Ishikawa (cell line): ENCODE measurements around the gene DIP2C.

Source experiments
- CEBPB ChIP-seq: IDR thresholded peaks from 2 replicates; pipeline ENCODE4 v1.6.1; 2012
- CREB1 ChIP-seq: IDR thresholded peaks from 2 replicates; pipeline ENCODE4 v1.6.1; 2012; ENCODE audit warnings: low read depth
- EGR1 ChIP-seq: IDR thresholded peaks from 2 replicates; pipeline ENCODE4 v1.6.1; 2012
- EP300 ChIP-seq: IDR thresholded peaks from 2 replicates; pipeline ENCODE4 v1.6.1; 2012; ENCODE audit warnings: borderline replicate concordance
- FOXM1 ChIP-seq: IDR thresholded peaks from 2 replicates; pipeline ENCODE4 v1.6.1; 2012; ENCODE audit warnings: low read depth, borderline replicate concordance
- MAX ChIP-seq: IDR thresholded peaks from 2 replicates; pipeline ENCODE4 v1.6.1; 2012
- NFIC ChIP-seq: IDR thresholded peaks from 2 replicates; pipeline ENCODE4 v1.6.1; 2012
- RAD21 ChIP-seq: IDR thresholded peaks from 2 replicates; pipeline ENCODE4 v1.6.1; 2012; ENCODE audit warnings: low read depth
- REST ChIP-seq: IDR thresholded peaks from 2 replicates; pipeline ENCODE4 v1.6.1; 2012; ENCODE audit warnings: low read depth, mild to moderate bottlenecking
- TAF1 ChIP-seq: IDR thresholded peaks from 2 replicates; pipeline ENCODE4 v1.6.1; 2012; ENCODE audit warnings: low read depth, mild to moderate bottlenecking
- TCF12 ChIP-seq: IDR thresholded peaks from 2 replicates; pipeline ENCODE4 v1.6.1; 2012; ENCODE audit warnings: low read depth
- TEAD4 ChIP-seq: IDR thresholded peaks from 2 replicates; pipeline ENCODE4 v1.6.1; 2012
- USF1 ChIP-seq: IDR thresholded peaks from 2 replicates; pipeline ENCODE4 v1.6.1; 2012
- YY1 ChIP-seq: IDR thresholded peaks from 2 replicates; pipeline ENCODE4 v1.6.1; 2012; ENCODE audit warnings: low read depth
- ZBTB7A ChIP-seq: IDR thresholded peaks from 2 replicates; pipeline ENCODE4 v1.6.1; 2012; ENCODE audit warnings: low read depth

The DIP2C gene

GRCh38 chr10:660970-661596 lies 28.4 kb downstream of the DIP2C start:
- no peak for TF ChIP-seq NFIC
- TF ChIP-seq TAF1: no peak
- TF ChIP-seq RAD21: no peak
- TF ChIP-seq EGR1: no peak

- no peak for TF ChIP-seq NFIC
- no peak for TF ChIP-seq EP300
- no peak for TF ChIP-seq USF1
- TF ChIP-seq TCF12: no peak
- TF ChIP-seq TAF1: no peak
- no peak for TF ChIP-seq MAX
- no peak for TF ChIP-seq CEBPB
- TF ChIP-seq TEAD4: no peak
- TF ChIP-seq YY1: no peak
- no peak for TF ChIP-seq CREB1
- no peak for TF ChIP-seq FOXM1
- TF ChIP-seq REST: no peak
- no peak for TF ChIP-seq EGR1
- TF ChIP-seq RAD21: no peak
- TF ChIP-seq ZBTB7A: no peak
Observed at GRCh38 chr10:660413-660969, 29.0 kb downstream of the DIP2C start.

- TF ChIP-seq TAF1 (no peak), REST (no peak), ZBTB7A (no peak), CREB1 (no peak)
Observed at GRCh38 chr10:659688-660141, 29.8 kb downstream of the DIP2C start.

- TF ChIP-seq USF1 (no peak), YY1 (no peak), EP300 (no peak), TAF1 (no peak)
Observed at GRCh38 chr10:656883-657282, 32.6 kb downstream of the DIP2C start.

- no peak for TF ChIP-seq TEAD4
- TF ChIP-seq CEBPB: no peak
- TF ChIP-seq REST: no peak
- TF ChIP-seq TCF12: no peak
- TF ChIP-seq ZBTB7A: no peak
- TF ChIP-seq USF1: no peak
- no peak for TF ChIP-seq YY1
- TF ChIP-seq EGR1: no peak
- TF ChIP-seq RAD21: no peak
- no peak for TF ChIP-seq MAX
- no peak for TF ChIP-seq EP300
Observed at GRCh38 chr10:655184-655583, 34.3 kb downstream of the DIP2C start.
